H1 (cell line): Measurements from ENCODE around the gene KCNMA1. TPM values are rescaled to one million over a fixed set of nuclear protein-coding genes. Genes with fewer than 3 reads are reported as not detected.
A peak's percentile ranks its signal among the peaks of the same experiment; 100 is the strongest.

Source experiments
- CTCF ChIA-PET: fragments of 300-600 bp; sonication (Branson Sonifier 250); formaldehyde crosslinking; loops from one replicate; lab custom pipeline; 2021; ENCODE audit not compliant: partially characterized antibody; lab: Charles Lee
- POLR2A ChIA-PET: fragments of 300-600 bp; sonication (Branson Sonifier 250); formaldehyde crosslinking; loops from one replicate; lab custom pipeline; 2021; ENCODE audit warnings: inconsistent platforms; ENCODE audit not compliant: partially characterized antibody; lab: Charles Lee
- DNase-seq, 2 experiments: peaks; one replicate each; pipeline versions ENCODE4 v3.0.0 to v3.0.0-alpha.2; 2010 to 2022; ENCODE audit warnings: low spot score in 2 of 2, low read depth in 1 of 2, mixed read lengths in 1 of 2
- FAIRE-seq: peaks from 2 replicates; lab custom pipeline; 2011; peaks lifted over from hg19 to GRCh38; lab: Jason Lieb, UNC
- H2AFZ ChIP-seq: 2 replicates; pipeline ENCODE4 v1.8.1; 2012; ENCODE audit warnings: low read length, inconsistent platforms
- H2AK5ac ChIP-seq: 2 replicates; pipeline ENCODE4 v1.6.1; 2013; ENCODE audit warnings: low read depth, low read length
- H2BK120ac ChIP-seq: replicated peaks from 2 replicates; pipeline ENCODE3; 2013; ENCODE audit warnings: low read depth, low read length, inconsistent platforms
- H2BK12ac ChIP-seq: 2 replicates; pipeline ENCODE4 v1.6.1; 2013; ENCODE audit warnings: low read depth, low read length
- H2BK15ac ChIP-seq: 2 replicates; pipeline ENCODE4 v1.6.1; 2013; ENCODE audit warnings: low read length
- H2BK20ac ChIP-seq: 2 replicates; pipeline ENCODE4 v1.6.1; 2013; ENCODE audit warnings: low read length
- H2BK5ac ChIP-seq: 2 replicates; pipeline ENCODE4 v1.6.1; 2013; ENCODE audit warnings: low read depth, low read length
- H3K14ac ChIP-seq: 2 replicates; pipeline ENCODE4 v1.6.1; 2013; ENCODE audit warnings: inconsistent platforms; ENCODE audit not compliant: insufficient read length
- H3K18ac ChIP-seq: 2 replicates; pipeline ENCODE4 v1.6.1; 2013; ENCODE audit warnings: low read length; ENCODE audit errors: extremely low read depth
- H3K23ac ChIP-seq: 2 replicates; pipeline ENCODE4 v1.6.1; 2013; ENCODE audit warnings: inconsistent platforms; ENCODE audit not compliant: insufficient read length
- H3K23me2 ChIP-seq: 2 replicates; pipeline ENCODE4 v1.6.1; 2013; ENCODE audit warnings: low read depth, low read length
- H3K27ac ChIP-seq: 2 replicates; pipeline ENCODE4 v1.6.1; 2011; ENCODE audit warnings: low read depth, low read length, inconsistent platforms
- H3K27me3 ChIP-seq, 4 experiments: replicated peaks in 1 of 4; 1 replicate in 1 of 4; 2 replicates in 3 of 4; pipeline versions ENCODE4 v1.6.1 to v1.8.1; 2011 to 2013; ENCODE audit warnings: low read length in 3 of 4, mild to moderate bottlenecking in 3 of 4, inconsistent platforms in 2 of 4, mixed read lengths in 2 of 4, moderate library complexity in 1 of 4; ENCODE audit not compliant: control insufficient read depth in 3 of 4, insufficient read depth in 3 of 4; ENCODE audit errors: extremely low read depth in 1 of 4
- H3K36me3 ChIP-seq, 4 experiments: 2 replicates each; pipeline versions ENCODE4 v1.6.1 to v1.8.1; 2011 to 2013; ENCODE audit warnings: mild to moderate bottlenecking in 4 of 4, low read length in 3 of 4, moderate library complexity in 2 of 4, control low read depth in 1 of 4, inconsistent platforms in 1 of 4; ENCODE audit not compliant: insufficient read depth in 4 of 4, control insufficient read depth in 2 of 4
- H3K4ac ChIP-seq: replicated peaks from 2 replicates; pipeline ENCODE3; 2013; ENCODE audit warnings: low read length, low read depth, mixed read lengths, inconsistent platforms; ENCODE audit not compliant: insufficient read length
- H3K4me1 ChIP-seq, 4 experiments: replicated peaks in 1 of 4; 1 replicate in 1 of 4; 2 replicates in 3 of 4; pipeline versions ENCODE4 v1.6.1 to v1.8.1; 2011 to 2013; ENCODE audit warnings: low read length in 3 of 4, inconsistent platforms in 2 of 4, mixed read lengths in 1 of 4; ENCODE audit not compliant: insufficient read depth in 4 of 4, control insufficient read depth in 3 of 4
- H3K4me2 ChIP-seq, 2 experiments: 2 replicates each; pipeline versions ENCODE4 v1.6.1 to v1.8.1; 2011 to 2013; ENCODE audit warnings: low read depth in 2 of 2, low read length in 2 of 2, control low read depth in 1 of 2, inconsistent platforms in 1 of 2, mild to moderate bottlenecking in 1 of 2; ENCODE audit not compliant: insufficient read depth in 1 of 2
- H3K4me3 ChIP-seq, 4 experiments: fragments of 200-600, 300-600 bp in 1 of 4; sonication (generic), shearing (Covaris generic), sonication (Bioruptor Twin) in 1 of 4; 2 replicates each; pipeline versions ENCODE4 v1.5.1 to v1.8.1; 2011 to 2016; ENCODE audit warnings: low read length in 4 of 4, low read depth in 3 of 4, control low read depth in 2 of 4, inconsistent platforms in 2 of 4, mild to moderate bottlenecking in 2 of 4, mixed read lengths in 1 of 4, moderate library complexity in 1 of 4; ENCODE audit not compliant: insufficient read depth in 2 of 4; ENCODE audit errors: extremely low read depth in 1 of 4
- H3K56ac ChIP-seq: replicated peaks from 2 replicates; pipeline ENCODE3; 2013; ENCODE audit warnings: low read depth, mild to moderate bottlenecking, mixed read lengths, low read length, inconsistent platforms; ENCODE audit not compliant: insufficient read length
- H3K79me1 ChIP-seq: 2 replicates; pipeline ENCODE4 v1.6.1; 2013; ENCODE audit warnings: low read depth, low read length, control low read depth
- H3K79me2 ChIP-seq, 2 experiments: 2 replicates each; pipeline versions ENCODE4 v1.6.1 to v1.8.1; 2012 to 2013; ENCODE audit warnings: low read length in 2 of 2, mild to moderate bottlenecking in 2 of 2, inconsistent platforms in 1 of 2; ENCODE audit not compliant: insufficient read depth in 2 of 2, control insufficient read depth in 1 of 2
- H3K9ac ChIP-seq, 4 experiments: replicated peaks in 1 of 4; 1 replicate in 1 of 4; 2 replicates in 3 of 4; pipeline versions ENCODE4 v1.6.1 to v1.8.1; 2011 to 2013; ENCODE audit warnings: low read depth in 3 of 4, low read length in 3 of 4, control low read depth in 2 of 4, mild to moderate bottlenecking in 2 of 4, moderate library complexity in 2 of 4, inconsistent platforms in 1 of 4; ENCODE audit errors: extremely low read depth in 1 of 4
- H3K9me3 ChIP-seq, 2 experiments: 2 replicates each; pipeline versions ENCODE4 v1.6.1 to v1.8.1; 2012 to 2013; ENCODE audit warnings: mild to moderate bottlenecking in 2 of 2, moderate library complexity in 2 of 2, control low read depth in 1 of 2, inconsistent platforms in 1 of 2, low read depth in 1 of 2, low read length in 1 of 2, mixed read lengths in 1 of 2; ENCODE audit not compliant: insufficient read depth in 2 of 2
- H4K20me1 ChIP-seq, 2 experiments: replicated peaks in 1 of 2; 2 replicates each; pipeline versions ENCODE3 to v1.8.1; 2011 to 2013; ENCODE audit warnings: inconsistent platforms in 2 of 2, low read length in 2 of 2, mild to moderate bottlenecking in 1 of 2; ENCODE audit not compliant: insufficient read depth in 2 of 2, control insufficient read depth in 1 of 2
- H4K5ac ChIP-seq: 2 replicates; pipeline ENCODE4 v1.6.1; 2013; ENCODE audit warnings: low read length, low read depth, mixed read lengths, inconsistent platforms; ENCODE audit not compliant: insufficient read length
- H4K8ac ChIP-seq: 2 replicates; pipeline ENCODE4 v1.8.0; 2013; ENCODE audit warnings: mild to moderate bottlenecking, moderate library complexity, low read length, inconsistent platforms; ENCODE audit not compliant: insufficient read depth; ENCODE audit errors: extremely low read depth
- H4K91ac ChIP-seq: replicated peaks from 2 replicates; pipeline ENCODE3; 2013; ENCODE audit warnings: low read length, mixed read lengths, inconsistent platforms; ENCODE audit not compliant: insufficient read length
- CEBPB ChIP-seq: IDR thresholded peaks from 2 replicates; pipeline ENCODE4 v1.6.1; 2012; ENCODE audit warnings: low read depth, low read length
- CHD1 ChIP-seq: IDR thresholded peaks from 2 replicates; pipeline ENCODE4 v1.6.1; 2012; ENCODE audit warnings: low read depth, low read length, improper control_type of control experiment
- CTBP2 ChIP-seq: IDR thresholded peaks from 2 replicates; pipeline ENCODE4 v1.7.0; 2011; ENCODE audit warnings: borderline replicate concordance, mild to moderate bottlenecking, moderate library complexity, mixed read lengths, low read length; ENCODE audit not compliant: insufficient read depth, insufficient read length
- EP300 ChIP-seq, 2 experiments: IDR thresholded peaks; 1 replicate in 1 of 2; 2 replicates in 1 of 2; pipeline ENCODE4 v1.6.1; 2011 to 2012; ENCODE audit warnings: low read depth in 2 of 2, low read length in 2 of 2, mild to moderate bottlenecking in 2 of 2, borderline replicate concordance in 1 of 2, inconsistent platforms in 1 of 2, moderate library complexity in 1 of 2
- HDAC2 ChIP-seq, 2 experiments: fragments of 300-600 bp in 1 of 2; sonication (generic) in 1 of 2; IDR thresholded peaks; 2 replicates each; pipeline ENCODE4 v1.6.1; 2011 to 2012; ENCODE audit warnings: low read depth in 2 of 2, low read length in 2 of 2, mild to moderate bottlenecking in 2 of 2, moderate library complexity in 2 of 2, borderline replicate concordance in 1 of 2, inconsistent platforms in 1 of 2
- KDM5A ChIP-seq: fragments of 200-600 bp; IDR thresholded peaks from 2 replicates; pipeline ENCODE4 v1.7.1; 2012; ENCODE audit warnings: mild to moderate bottlenecking, low read length, inconsistent platforms, mixed read lengths
- POLR2A ChIP-seq, 2 experiments: IDR thresholded peaks; 1 replicate in 1 of 2; 2 replicates in 1 of 2; pipeline ENCODE4 v1.6.1; 2011; ENCODE audit warnings: low read depth in 2 of 2, low read length in 2 of 2, mild to moderate bottlenecking in 2 of 2; ENCODE audit errors: control extremely low read depth in 1 of 2
- POLR2AphosphoS5 ChIP-seq: IDR thresholded peaks from 2 replicates; pipeline ENCODE4 v1.6.1; 2011; ENCODE audit warnings: low read depth, low read length
- RNF2 ChIP-seq: fragments of 200-900, 300-1000 bp; sonication (generic); IDR thresholded peaks from 2 replicates; pipeline ENCODE4 v1.7.1; 2016; ENCODE audit warnings: borderline replicate concordance, low read depth, mild to moderate bottlenecking, antibody characterized with exemption, low read length; ENCODE audit not compliant: poor library complexity, severe bottlenecking; ENCODE audit errors: missing control alignments
- SAP30 ChIP-seq: fragments of 300-600 bp; sonication (generic); IDR thresholded peaks from 2 replicates; pipeline ENCODE4 v1.7.1; 2012; ENCODE audit warnings: low read length, moderate library complexity, mild to moderate bottlenecking, inconsistent platforms; ENCODE audit not compliant: insufficient read depth, insufficient replicate concordance
- TAF7 ChIP-seq: optimal IDR thresholded peaks from 2 replicates; pipeline ENCODE3; 2011; ENCODE audit warnings: low read depth, mild to moderate bottlenecking, inconsistent platforms, low read length, moderate library complexity, borderline replicate concordance
- WGBS, 2 experiments: shearing (Covaris generic) in 1 of 2; methylation state at CpG; one replicate each; pipeline versions ENCODE4 v1.1.6 to v1.1.7; 2013 to 2015; ENCODE audit warnings: low lambda C conversion rate in 2 of 2, mixed read lengths in 2 of 2, inconsistent platforms in 1 of 2, low coverage in 1 of 2, missing lambda C conversion rate in 1 of 2; ENCODE audit not compliant: insufficient replicate concordance in 2 of 2, insufficient coverage in 1 of 2, insufficient read length in 1 of 2; ENCODE audit errors: extremely low coverage in 1 of 2, missing lambda C conversion rate in 1 of 2; 5-methylcytosine and 5-hydroxymethylcytosine counted together
- polyA plus RNA-seq, 7 experiments: library from polyadenylated mRNA; depleted of rRNA in 3 of 7; stranded (reverse) in 5 of 7; unstranded in 2 of 7; fragments of >200 nt in 5 of 7; fragments of 200-250 nt in 2 of 7; gene quantifications; 1 replicate in 5 of 7; 2 replicates in 1 of 7; 4 replicates in 1 of 7; pipeline versions ENCODE4 v1.2.1 to v1.2.3, GENCODE V29; 2011 to 2013; ENCODE audit warnings: missing spikeins in 2 of 7, mixed read lengths in 2 of 7
- total RNA-seq: library from RNA; stranded (reverse); fragmentation: NEBNext Ultra II Directional; extraction: Animal tissue kit (Norgen Biotek cat#: 25700); gene quantifications from 2 replicates; pipeline ENCODE4 v1.2.1, GENCODE V29; 2021

KCNMA1 gene
- total and polyA plus RNA-seq, 2 of the 8 experiments (the other 6 are each of a cell fraction or from before 2014, with no cell fraction given) = 10.2 to 11.1 TPM

- Histone ChIP-seq H2BK20ac (no peak overlapping the region), H2AK5ac (no peak overlapping the region), H4K5ac (no peak overlapping the region), H3K56ac (no peak overlapping the region), H3K9me3 (no peaks in the 10 kb centered on the region), H3K27me3 (no peaks in the 10 kb centered on the region), H3K9ac (no peak overlapping the region), H3K4me1 (peaks cover 0 to 3% (median 0%) of the 10 kb centered on the region in 4 experiments; a peak in 1 of 7 replicates), H3K14ac (no peak overlapping the region), H2BK12ac (0 out of 2 replicates have a peak overlapping the region, but pooled peaks have one; percentile 65), H3K4me2 (no peak overlapping the region), H3K79me1 (no peaks in the 10 kb centered on the region), H3K4me3 (no peak overlapping the region), H3K27ac (no peak overlapping the region), H3K4ac (no peak overlapping the region), H4K20me1 (no peaks in the 10 kb centered on the region), H4K8ac (peak overlapping the region; percentile 0; the same call in 1 of the 2 replicates), H3K23ac (no peak overlapping the region), H3K23me2 (no peaks in the 10 kb centered on the region), H2BK120ac (no peak overlapping the region), H2BK5ac (no peak overlapping the region), H3K79me2 (no peaks in the 10 kb centered on the region), H2BK15ac (no peak overlapping the region), H2AFZ (no peak overlapping the region), H3K36me3 (no peaks in the 10 kb centered on the region), H4K91ac (no peak overlapping the region), H3K18ac (no peak overlapping the region)
- DNase-seq (no peak), FAIRE-seq (no peak)
- POLR2A ChIA-PET = no interaction called here
- WGBS, 2 experiments = 90% methylated on average over 25 of the region's 32 CpGs; no CpG with 5 or more reads in 1 of the 2 experiments
- CTCF ChIA-PET = interaction anchor here (0.6 to 1.6 kb wide), 4 partner anchors 16 to 163 kb away, joined by 3 to 4 read pairs (median 3); no protein-coding TSS in a partner anchor
- TF ChIP-seq TAF7 = no peak
- TF ChIP-seq SAP30 = no peak
- TF ChIP-seq CTBP2 = no peak
- TF ChIP-seq EP300 (IDR thresholded peaks at IDR 0.05; ENCODE audit: borderline replicate concordance in 1 of 2, low read depth in 2 of 2, low read length in 2 of 2) = no peak
- TF ChIP-seq POLR2AphosphoS5 = no peak
- no peak for TF ChIP-seq RNF2
- TF ChIP-seq CHD1 = no peak
- no peak for TF ChIP-seq POLR2A (IDR thresholded peaks at IDR 0.05; ENCODE audit: control extremely low read depth in 1 of 2, low read depth in 2 of 2, low read length in 2 of 2)
- no peak for TF ChIP-seq CEBPB
- no peak for TF ChIP-seq KDM5A
- TF ChIP-seq HDAC2 (IDR thresholded peaks at IDR 0.05; ENCODE audit: borderline replicate concordance in 1 of 2, low read depth in 2 of 2, low read length in 2 of 2) = no peak
Observed at GRCh38 chr10:77590344-77591237, 47.0 kb downstream of the KCNMA1 start.
